NCI-H82 treated with DMSO at 0.1 percent for 48 hours (cell line): Measurements from ENCODE around the gene EFTUD2.
"Not testable (repeated sequence)": the region's sequence is repeated elsewhere in the genome, so short reads cannot be mapped to it uniquely, and the experiment has no call there.

Source experiments
- DNase-seq: peaks from one replicate; lab custom pipeline; 2025; ENCODE audit not compliant: unreplicated experiment; lab: John Stamatoyannopoulos, UW

EFTUD2 gene

GRCh38 chr17:44850025-44850424 is 49.2 kb downstream of the EFTUD2 start:
- DNase-seq: no peak

- DNase-seq: no peak
Measured at GRCh38 chr17:44848961-44849489, 50.2 kb downstream of the EFTUD2 start.

- DNase-seq: no peak
Measured at GRCh38 chr17:44848257-44848795, 50.9 kb downstream of the EFTUD2 start.

- DNase-seq: no peak
Measured at GRCh38 chr17:44847586-44847985, 51.7 kb downstream of the EFTUD2 start, which contains the start of gene HIGD1B. Gene HIGD1B, plus strand, starts transcription at chr17:44847883. Its CDS starts 270 bp downstream, at chr17:44848153.

- no peak for DNase-seq
Measured at GRCh38 chr17:44846206-44846605, 53.0 kb downstream of the EFTUD2 start.

- no peak for DNase-seq
Measured at GRCh38 chr17:44844390-44844830, 54.8 kb downstream of the EFTUD2 start.

GRCh38 chr17:44842748-44843147 is 56.5 kb downstream of the EFTUD2 start:
- peak; percentile 94 for DNase-seq

- no peak for DNase-seq
Measured at GRCh38 chr17:44840936-44841335, 58.3 kb downstream of the EFTUD2 start.

GRCh38 chr17:44840274-44840673 is 59.0 kb downstream of the EFTUD2 start:
- DNase-seq: no peak

- no peak for DNase-seq
Measured at GRCh38 chr17:44837196-44837595, 62.0 kb downstream of the EFTUD2 start.

- no peak for DNase-seq
Measured at GRCh38 chr17:44832805-44833204, 66.4 kb downstream of the EFTUD2 start.

GRCh38 chr17:44831371-44831770 is 67.9 kb downstream of the EFTUD2 start:
- DNase-seq: no peak

- no peak for DNase-seq
Measured at GRCh38 chr17:44830359-44831288, 68.6 kb downstream of the EFTUD2 start.

GRCh38 chr17:44829523-44830358 is 69.5 kb downstream of the EFTUD2 start, which contains the start of gene GJC1:
Gene GJC1, minus strand, starts transcription at chr17:44830287. Its CDS starts 24,470 bp downstream, at chr17:44805817.
- no peak for DNase-seq

GRCh38 chr17:44828919-44829522 is 70.2 kb downstream of the EFTUD2 start:
- DNase-seq: no peak

- DNase-seq: no peak
Measured at GRCh38 chr17:44827863-44828262, 71.4 kb downstream of the EFTUD2 start.

- no peak for DNase-seq
Measured at GRCh38 chr17:44826123-44826790, 73.0 kb downstream of the EFTUD2 start.

- DNase-seq: not testable (repeated sequence)
Measured at GRCh38 chr17:44825236-44825635, 74.0 kb downstream of the EFTUD2 start.

GRCh38 chr17:44820631-44821212 is 78.5 kb downstream of the EFTUD2 start:
- DNase-seq: peak; percentile 20

- not testable (repeated sequence) for DNase-seq
Measured at GRCh38 chr17:44818508-44818907, 80.7 kb downstream of the EFTUD2 start.
